HG03439 (cell line): ENCODE measurements around the gene ATG101.

ENCODE experiments used
- ATAC-seq: cut with Tn5 transposase; IDR thresholded peaks from one replicate; pipeline ENCODE4 v1.9.1; 2021; ENCODE audit warnings: mild to moderate bottlenecking, moderate library complexity; ENCODE audit not compliant: unreplicated experiment

The ATG101 gene

DNA sequence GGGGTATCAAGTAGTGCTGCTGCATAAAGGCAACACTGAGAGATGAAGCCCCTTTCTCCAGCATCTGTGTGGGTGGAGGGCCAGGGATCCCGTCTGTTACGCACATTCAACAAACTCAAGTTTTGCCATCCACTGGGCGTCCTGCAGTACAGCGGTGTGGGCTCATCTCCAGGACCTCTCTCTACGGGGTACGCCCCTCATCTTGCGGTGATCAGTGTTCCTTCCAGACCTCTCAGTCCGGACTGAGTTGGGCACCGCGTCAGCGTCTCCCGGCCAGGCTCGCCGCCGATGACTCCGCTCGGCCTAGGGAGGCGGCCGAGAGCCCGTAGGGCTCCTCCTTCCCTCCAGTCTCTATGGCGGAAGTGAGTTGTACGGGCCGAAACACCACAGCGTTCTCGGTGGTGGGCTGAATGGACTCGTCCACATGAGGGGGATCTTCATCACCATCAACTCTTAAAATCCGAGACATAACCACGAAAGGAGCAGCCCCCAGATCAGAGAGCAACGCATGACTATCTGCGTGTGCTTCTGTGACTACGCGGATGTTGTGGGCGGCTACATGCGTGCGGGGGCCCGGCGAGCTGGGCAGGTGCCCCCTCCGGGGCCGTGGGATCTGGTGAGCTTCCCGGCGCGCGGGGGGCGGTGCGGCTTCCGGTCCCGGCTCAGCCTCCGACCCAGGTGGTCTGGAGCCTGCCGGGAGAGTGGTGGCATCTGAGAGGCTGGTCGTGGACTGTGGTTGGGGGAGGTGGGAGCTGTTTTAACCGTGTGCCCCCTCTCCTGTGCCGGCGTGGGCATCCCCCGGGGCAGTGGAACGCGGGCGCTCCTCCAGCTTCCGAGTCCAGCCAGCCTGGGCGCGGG lies at the start of gene ATG101:
ATG101 (plus strand) TSS at position 652 of the 858 bp plus-strand sequence. CDS start 3,673 bp downstream, outside the sequence.
- peak; percentile 93 for ATAC-seq

GRCh38 chr12:52020539-52021336 lies 49.0 kb upstream of the ATG101 start:
- ATAC-seq: no peak

DNA sequence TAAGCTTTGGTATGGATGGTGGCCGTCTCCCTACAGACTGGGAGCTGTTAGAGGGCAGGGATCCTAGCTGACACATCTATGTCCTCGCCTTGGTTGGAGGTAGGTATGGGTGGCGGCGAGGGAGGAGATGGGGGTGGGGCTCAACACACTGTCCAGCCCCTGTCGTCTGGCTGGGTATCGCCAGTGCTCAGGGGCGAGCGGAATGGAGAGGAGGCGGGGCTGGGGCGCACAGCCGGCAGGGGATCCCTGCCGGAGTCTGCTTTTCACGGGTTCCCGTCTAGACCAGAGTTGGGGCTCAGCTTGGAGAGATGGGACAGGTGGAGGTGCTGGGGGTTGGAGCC lies 47.0 kb upstream of the ATG101 start:
- ATAC-seq: no peak

DNA sequence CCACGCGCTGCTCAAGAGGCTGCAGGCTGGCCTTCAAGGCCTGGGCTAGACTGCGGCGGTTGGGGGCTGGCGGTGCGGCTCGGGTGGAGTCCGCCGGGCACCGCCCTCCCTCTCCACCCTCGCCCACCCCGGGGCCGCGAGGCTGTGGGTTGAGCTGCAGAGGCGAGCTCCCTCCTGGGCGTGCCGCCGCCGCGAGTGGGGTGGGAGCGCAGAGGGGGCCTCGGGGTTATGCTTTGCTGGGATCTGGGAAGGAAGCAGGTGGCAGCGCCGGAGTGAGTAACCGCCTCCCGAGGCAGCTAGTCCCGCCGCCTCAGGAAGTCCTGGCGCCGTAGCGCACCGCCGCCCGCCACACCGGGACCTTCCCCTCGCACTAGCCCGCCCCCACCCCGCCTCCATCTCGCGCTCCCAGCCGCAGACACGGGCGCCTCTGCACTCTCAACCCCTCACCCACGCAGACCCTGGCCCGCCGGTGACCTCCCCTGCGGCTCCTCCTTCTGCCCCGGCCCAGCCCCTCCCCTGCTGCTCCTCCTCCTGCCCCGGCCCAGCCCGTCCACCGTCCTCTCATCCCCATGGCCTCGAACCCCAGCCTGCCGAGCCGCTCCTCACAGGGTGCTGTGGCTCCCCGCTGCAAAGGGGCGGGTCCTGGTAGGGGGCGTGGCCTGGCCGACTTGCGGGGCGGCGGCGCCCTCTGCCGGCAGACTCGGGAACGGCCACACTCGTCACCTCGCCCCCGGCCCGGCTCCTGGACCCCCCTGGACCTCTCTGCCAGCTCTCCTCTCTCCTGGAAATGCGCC lies 46.4 kb upstream of the ATG101 start:
- ATAC-seq: no peak

DNA sequence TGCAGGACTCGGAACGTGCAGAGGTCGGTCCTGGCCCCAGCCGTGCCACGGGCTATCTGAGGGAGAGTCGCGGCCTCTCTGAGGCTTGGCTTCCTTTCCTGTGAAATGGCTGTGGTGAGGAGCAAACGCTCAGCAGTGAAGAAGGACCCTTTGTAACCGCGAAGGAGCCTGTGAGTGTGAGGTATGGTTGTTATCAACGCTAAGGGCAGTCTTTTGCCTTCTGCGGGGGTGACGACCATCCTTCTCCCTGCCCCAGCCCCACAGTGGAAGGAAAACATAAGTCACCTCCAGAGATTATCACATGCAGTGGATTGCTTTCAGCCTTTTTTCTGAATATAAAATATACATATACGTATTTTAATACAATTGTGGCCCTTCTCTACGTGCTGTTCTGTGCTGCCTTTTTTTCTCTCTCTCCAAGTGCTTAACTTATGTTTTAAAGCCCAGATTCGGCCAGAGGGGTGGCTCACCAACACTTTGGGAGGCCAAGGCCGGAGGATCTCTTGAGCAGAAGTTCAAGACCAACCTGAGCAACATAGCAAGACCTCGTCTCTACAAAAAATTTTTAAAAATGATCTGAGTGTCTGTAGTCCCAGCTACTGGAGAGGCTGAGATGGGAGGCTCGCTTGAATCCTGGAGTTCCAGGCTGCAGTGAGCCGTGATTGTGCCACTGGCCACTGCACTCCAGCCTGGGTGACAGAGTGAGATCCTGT lies 45.6 kb upstream of the ATG101 start:
- ATAC-seq: no peak

GRCh38 chr12:52024845-52025230 lies 44.9 kb upstream of the ATG101 start:
- no peak for ATAC-seq

GRCh38 chr12:52026263-52026662 lies 43.5 kb upstream of the ATG101 start:
- no peak for ATAC-seq

DNA sequence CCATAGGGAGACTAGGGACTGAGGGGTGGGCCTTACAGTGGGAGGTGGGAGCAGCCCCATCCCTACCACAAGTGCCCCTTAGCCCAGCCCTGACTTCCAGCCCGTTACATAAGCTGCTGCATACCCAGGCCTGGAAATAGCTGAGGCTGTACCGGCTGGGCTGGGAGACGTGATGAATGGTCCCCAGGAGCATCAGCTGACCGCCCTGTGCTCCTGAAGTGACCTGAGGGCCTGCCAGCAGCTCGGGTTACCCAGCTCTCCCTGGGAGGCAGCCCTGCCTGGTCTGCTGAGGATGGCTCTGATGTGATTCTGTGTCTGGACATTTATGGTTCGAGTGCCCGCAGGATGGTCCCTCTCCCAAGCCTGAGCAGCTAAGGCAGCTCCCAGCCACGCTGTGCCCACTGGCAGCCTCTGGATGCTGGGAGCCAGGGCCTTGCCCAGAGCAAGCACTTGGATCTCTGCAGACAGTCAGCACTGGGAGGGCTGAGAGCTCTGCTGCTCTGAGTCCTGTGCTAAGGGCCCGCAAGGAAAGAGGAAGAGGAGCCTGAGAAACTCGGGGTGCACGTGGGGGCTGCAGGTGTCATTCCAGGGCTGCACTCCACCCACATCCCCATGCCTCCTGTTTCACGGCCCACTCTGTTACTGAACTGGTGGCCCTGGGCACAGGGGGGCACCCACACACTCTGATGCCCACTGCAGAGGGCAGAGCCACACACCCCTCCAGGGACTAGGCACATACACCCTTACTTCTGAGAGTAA lies 42.5 kb upstream of the ATG101 start:
- no peak for ATAC-seq

DNA sequence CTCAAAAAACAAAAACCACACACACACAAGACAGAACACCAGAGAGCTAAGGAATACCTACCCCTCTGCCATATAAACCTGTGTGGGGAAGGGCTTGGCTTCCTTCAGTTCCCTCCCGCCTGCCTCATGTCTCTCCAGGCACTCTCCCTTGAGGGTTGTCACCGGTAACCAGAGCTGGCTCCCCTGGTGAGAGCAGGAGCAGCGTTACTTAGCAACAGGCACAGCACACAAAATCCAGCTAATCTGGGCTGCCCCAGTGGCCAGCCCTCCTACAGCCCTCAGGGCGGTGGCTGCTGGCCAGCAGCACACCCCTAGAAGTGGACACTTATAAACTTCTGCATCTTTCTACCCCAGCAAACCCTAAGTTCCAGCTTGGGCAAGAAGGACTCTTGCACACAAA lies 40.1 kb upstream of the ATG101 start:
- no peak for ATAC-seq

DNA sequence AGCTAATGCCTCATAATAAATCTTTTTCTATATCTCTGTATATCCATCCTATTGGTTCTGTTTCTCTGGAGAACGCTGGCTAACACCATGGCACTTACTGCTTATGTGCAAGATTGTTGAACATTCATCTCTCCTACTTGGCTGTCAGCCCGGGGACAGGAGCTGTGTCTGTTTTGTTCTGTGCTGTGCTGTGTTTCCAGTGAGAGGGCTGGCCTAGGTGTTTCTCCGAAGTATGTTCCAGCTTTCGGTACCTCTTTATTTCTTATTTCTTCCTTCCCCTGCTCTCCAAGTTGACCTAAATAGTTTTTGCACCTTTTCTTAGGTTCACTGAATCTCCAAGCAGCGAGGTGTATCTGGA lies 37.4 kb upstream of the ATG101 start:
- ATAC-seq: no peak

GRCh38 chr12:52032804-52033445 lies 36.9 kb upstream of the ATG101 start:
- ATAC-seq: peak; percentile 91

DNA sequence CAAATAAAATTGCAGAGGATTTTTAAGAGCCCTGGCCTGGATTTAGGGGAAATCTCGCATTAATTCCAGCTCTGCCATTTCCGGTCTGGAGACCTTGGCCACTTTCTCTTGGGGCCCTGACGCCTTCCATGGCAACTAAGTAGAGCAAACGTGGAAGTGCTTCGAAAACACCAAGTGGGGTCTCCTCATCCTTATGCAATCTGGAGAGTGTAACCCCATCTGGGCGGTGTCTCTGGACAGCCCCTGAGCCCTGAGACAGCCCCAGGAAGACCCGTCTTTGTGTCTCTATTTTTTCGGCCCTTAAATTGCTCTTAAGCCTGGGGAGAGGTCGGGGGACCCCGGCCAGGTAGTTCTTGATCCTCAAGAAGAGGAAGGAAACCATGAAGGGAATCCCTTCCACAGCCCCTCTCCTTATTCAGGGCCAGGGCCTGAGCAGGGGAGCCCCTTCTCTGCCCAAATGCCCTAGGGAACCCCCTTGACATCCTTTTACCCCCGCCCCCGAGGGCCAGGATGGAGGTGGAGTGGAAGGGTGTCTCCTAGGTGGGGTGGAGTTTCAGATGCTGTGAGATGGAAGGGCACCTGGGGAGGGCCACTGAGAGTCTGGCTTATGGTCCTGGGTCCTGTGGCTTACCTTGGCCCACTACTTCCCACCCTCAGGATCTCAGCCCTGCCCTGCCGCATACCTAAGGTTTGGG lies 36.2 kb upstream of the ATG101 start:
- no peak for ATAC-seq

DNA sequence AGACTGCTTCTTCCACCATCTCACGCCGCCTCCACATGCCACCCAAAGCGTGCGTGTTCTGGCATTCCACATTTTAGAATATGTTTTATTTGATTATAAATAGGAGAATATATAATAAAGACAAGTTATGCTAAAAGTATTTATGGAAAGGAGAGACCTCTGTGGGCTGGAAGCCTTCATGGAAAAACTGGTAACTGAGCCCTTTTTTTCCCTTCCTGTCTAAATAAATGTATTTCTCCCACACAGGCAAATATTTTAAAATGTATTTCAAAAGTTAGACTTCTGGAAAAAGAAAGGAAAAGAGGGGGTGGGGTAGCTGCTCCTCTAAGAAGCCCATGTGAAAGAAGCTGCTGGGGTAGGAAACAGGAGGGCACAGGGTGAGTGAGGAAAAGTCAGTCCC lies 34.6 kb upstream of the ATG101 start:
- no peak for ATAC-seq

DNA sequence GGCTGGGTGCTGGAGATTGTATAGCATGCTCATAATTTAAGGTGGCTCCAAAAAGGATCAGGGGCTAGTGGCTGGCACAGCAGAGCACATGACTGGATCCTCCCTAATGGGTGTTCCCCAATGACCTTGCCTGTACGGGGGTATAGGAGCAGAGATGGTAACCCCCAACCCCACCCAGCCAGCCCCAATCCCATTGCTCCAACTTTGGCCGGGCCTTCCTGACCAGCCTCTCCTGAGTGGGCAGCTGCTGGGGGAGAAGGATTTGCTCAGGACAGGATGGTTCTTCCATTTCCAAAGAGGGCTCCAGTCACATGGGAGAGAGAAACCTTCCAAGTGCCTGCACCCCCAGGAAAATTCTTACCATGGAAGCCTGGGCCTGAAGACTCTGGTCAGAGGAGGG lies 33.9 kb upstream of the ATG101 start:
- no peak for ATAC-seq

DNA sequence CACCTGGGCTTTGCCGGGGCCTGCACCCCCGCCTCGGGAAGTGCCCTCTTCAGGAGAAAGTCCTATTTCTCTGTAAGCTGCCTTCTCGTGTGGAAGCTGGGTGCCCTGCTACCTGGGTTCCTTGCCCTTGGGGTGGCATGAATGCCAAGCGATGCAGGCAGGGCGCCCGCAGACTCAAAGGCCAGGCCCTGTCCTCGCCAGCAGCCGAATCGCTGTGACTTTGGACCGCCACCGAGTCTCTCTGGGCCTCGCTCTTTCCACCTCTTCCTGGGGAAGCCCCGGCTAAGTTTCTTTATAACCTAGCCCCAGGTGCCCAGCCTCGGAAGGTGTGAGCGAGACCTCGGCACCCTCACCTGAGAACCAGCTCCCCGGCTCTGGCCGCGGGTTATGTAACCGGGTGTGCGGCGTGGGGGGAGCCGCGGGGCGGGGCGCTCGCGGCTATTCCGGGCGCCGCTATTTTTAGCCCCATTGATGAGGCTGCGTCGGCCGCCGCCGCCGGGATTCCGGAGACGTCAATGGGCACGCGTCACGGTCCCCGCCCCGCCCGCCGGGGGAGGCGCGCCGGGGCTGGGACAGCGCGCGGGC lies 33.1 kb upstream of the ATG101 start:
- ATAC-seq: peak; percentile 41

DNA sequence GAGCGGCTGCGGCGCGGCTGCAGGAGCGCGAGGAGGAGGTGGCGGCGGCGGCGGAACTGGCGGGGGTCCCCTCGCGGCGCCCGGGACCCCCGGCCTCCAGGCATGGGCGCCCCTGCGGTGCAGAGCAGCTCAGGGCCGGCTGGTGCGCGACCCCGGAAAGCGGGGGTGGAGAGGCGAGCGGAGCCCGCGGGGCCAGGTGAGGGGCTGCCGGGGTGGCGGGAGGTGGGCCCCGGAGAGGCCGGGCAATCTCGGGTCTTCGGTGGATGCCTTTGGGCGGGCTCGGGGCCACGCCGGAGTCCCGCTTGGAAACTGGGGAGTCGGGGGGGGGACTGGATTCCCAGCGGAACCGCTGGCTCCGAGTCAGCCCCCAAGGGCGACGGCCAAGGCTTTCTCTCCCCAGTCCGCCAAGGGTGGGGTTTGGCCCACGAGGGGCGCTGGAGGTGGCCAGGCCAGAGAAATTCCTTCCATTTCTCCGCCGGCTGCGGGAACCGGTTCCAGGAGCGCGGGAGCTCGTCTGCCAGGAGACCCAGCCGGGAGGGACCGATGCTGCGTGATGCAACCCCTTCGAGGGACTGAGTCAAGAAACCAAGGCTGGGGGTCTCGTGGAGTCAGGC lies 32.4 kb upstream of the ATG101 start:
- ATAC-seq: no peak

DNA sequence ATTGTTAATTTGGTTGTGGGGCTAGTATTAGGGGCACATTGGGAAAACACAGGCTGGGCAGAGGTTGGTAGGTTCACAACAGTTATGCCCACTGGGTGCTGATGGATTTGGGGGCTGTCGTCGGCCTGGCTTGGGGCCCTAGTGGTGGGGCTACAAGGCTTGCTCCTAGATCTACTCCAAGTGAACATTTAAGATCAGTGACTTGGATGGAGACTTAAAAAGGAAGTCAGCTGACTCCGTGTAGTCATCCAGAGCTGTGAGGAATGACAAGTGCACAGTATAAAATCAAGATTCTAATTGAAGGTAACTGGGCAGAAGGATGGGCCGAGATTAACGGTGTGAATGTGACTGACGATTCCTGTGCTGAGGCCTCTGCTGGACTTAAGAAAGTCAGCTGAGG lies 31.3 kb upstream of the ATG101 start:
- ATAC-seq: no peak

- ATAC-seq: no peak
Measured at GRCh38 chr12:52041035-52041434, 28.7 kb upstream of the ATG101 start.
